Activated CD8-positive, alpha-beta memory T cell treated with anti-CD3 and anti-CD28 coated beads, Interleukin-2, amount 50 U/mL, for 4 hours (primary cell): ENCODE results near the gene CBX5.
A peak's percentile ranks its signal among the peaks of the same experiment; 100 is the strongest.
"Not testable (repeated sequence)": the region's sequence is repeated elsewhere in the genome, so short reads cannot be mapped to it uniquely, and the experiment has no call there.

Experiments
- DNase-seq: peaks from one replicate; pipeline ENCODE4 v3.0.0-alpha.2; 2020

Gene CBX5

DNA sequence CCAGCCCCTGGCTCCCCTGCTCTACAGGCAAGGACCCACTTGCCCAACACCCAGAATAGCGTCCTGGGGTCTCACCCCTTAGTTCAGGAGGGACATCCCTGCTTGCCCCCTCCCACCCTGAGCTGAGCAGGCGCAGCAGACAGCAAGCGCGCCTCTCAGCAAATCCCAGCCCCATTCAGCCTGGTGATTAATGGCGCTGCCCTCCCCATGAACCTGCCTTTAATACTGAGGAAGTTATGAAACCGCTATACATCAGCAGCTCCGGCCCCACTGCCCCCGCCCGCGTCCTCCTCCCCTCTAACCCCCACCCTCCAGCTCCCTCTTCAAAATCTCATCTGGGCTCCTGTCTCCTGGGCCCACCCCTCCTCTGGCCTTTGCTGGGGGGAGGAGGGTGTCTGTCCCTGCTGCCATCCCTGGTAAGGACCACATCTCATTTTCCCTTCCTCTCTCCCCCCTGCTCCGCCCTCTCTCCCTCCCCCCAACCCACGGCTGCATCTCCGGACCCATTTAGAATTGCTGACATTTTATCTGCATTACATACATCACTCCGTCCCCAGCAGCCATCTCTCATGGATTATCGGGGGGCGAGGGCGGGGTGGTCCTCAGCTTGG lies 84.1 kb downstream of the CBX5 start:
- DNase-seq, result no peak

- no peak for DNase-seq
Observed at GRCh38 chr12:54195080-54195736, 84.7 kb downstream of the CBX5 start.

- not testable (repeated sequence) for DNase-seq
Observed at GRCh38 chr12:54194611-54195010, 85.3 kb downstream of the CBX5 start.

DNA sequence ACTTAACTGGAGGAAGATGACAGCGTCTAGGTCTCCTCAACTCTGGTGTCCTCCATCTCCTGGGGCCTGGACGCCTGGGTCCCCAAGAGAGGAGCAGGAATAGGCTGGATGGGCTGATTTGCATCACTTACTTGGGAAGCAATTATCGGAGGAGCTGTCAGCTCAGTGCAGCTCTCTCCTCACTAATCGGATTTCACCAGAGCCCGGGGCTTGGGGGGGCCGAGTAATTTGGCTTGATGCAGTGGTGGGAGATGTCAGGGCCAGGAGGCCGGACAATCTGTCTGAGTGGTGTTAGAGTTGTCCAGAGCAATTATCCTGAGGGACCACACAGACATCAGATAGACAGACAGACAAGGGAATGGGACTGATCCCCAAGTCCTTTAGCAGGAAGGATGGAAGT lies 86.5 kb downstream of the CBX5 start:
- no peak for DNase-seq

DNA sequence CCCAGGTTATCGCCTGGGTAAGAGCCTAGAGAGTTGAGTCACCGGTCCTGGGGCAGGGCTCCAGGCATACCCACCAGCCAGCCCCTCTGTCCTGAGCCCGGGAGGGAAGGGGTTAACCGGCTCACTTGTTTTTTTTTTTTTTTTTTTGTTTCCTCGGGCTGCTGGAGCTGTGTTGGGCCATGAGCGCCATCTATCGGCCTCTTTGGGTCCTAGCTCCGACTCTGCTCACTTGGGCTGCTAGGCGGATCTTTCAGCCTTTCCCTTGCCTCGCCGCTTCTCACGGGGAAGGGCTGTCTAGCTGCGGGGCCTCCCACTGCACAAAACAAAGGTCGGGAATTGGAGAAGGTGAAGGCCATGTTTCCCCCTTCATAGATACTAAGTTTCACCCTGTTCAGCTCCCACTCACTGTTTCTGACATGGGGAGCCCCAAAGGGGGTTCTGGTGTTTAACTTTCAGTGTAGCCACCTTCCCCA lies 88.3 kb downstream of the CBX5 start:
- DNase-seq, result peak; percentile 76

- no peak for DNase-seq
Observed at GRCh38 chr12:54191126-54191525, 88.8 kb downstream of the CBX5 start.

- DNase-seq, result no peak
Observed at GRCh38 chr12:54189198-54189539, 90.8 kb downstream of the CBX5 start.

DNA sequence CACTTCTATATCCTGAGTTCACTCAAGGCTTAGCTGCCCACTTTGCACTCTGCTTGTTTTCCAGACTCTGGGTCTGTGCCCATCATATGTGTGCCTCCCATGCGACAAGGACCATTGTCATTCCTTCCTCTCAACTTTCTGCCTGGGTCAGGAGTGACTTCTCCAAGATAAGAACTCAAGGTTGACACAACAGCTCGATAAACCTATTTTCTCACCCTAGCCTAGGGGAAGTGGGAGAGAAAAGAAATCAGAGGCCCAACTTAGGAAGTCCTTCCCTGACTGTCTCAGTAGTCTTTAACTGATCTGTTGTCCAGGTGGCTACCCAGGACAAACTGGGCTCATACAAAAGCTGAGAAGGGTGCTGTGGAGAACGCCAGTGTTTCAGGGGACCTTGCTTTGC lies 92.8 kb downstream of the CBX5 start:
- no peak for DNase-seq

DNA sequence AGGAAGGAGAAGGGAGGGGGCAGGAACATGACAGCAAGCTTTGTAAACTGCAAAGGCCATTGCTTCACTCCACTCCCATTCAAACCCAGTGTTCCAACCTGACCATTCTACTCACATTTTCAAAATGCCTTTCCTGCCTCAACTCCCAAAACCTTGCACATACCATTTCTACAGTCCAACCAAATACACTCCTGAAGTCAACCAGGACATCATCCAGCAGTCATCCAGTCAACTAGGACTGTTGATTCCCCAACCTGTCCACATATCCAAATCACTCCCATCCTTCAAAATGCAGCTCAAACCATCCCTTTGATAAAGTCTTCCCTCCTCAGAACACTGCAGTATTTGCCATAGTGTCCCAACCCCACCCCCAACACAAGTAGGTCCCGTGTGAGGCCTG lies 94.0 kb downstream of the CBX5 start:
- DNase-seq, result no peak

DNA sequence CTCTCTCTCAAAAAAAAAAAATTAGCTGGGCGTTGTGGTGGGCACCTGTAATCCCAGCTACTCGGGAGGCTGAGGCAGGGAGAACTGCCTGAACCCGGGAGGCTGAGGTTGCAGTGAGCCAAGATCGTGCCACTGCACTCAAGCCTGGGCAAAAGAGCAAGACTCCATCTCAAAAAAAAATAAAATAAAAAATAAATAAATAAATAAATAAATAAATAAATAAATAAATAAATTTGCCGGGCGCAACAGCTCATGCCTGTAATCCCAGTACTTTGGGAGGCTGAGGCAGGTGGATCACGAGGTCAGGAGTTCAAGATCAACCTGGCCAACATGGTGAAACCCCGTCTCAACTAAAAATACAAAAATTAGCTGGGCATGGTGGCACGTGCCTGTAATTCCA lies 94.6 kb downstream of the CBX5 start:
- DNase-seq, result not testable (repeated sequence)

- no peak for DNase-seq
Observed at GRCh38 chr12:54184024-54184805, 95.7 kb downstream of the CBX5 start.

DNA sequence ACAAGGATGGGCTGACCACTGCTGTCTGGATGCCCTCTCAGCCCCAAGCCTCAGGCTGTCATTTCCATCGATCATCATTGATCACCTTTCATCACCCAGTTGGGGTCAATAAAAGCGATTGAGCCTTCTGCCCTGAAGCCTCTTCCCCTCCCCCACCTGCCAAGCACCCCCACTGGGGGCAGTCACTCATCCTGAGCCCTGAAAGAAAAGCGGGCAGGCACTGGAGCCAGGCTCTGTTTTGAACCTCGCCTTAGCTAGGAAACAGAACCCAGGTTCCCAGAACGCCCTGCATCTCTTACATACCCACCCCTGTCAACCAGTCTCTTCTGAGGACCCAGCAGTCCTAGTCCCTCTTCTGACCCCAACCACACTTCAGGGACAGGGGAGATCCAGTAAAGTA lies 96.9 kb downstream of the CBX5 start:
- no peak for DNase-seq

GRCh38 chr12:54182086-54182485 lies 97.8 kb downstream of the CBX5 start:
- no peak for DNase-seq
